ENCODE measurements around the gene LILRA1.
"Not testable (repeated sequence)": the region's sequence is repeated elsewhere in the genome, so short reads cannot be mapped to it uniquely, and the experiment has no call there.

Gene LILRA1

DNA sequence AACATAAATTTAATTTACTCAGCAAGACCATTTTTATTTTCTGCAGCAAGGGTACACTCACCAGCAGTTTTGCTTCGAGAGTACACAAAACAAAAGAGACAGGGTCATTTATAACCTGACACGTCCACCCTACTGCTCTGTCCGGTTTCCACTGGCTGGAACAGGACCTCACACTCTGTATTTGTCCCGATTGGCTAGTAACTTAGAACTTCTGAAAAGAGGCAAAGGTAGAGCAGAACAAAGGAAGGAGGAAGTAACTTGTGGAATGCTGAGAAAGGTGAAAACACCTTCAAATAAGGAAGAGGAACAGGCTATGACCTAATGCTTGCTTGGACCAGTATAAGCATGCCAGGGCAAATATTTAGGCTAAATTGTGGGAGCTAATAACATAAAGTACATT, 34.5 kb downstream of the LILRA1 start:
- FAIRE-seq = not testable (repeated sequence)

DNA sequence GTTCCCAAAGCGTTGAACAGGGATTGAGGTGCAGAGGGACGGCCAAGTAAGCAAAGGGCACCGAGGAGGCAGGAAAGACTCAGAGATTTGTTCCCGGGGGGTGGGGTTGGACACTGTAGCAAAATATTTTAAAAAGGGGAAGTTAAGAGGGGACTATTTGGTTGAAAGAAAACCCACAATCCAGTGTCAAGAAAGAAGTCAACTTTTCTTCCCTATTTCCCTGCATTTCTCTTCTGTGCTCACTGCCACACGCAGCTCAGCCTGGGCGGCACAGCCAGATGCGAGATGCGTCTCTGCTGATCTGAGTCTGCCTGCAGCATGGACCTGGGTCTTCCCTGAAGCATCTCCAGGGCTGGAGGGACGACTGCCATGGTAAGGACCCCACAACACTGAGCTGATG, 36.8 kb downstream of the LILRA1 start, which contains the start of gene LILRB1:
Gene LILRB1, plus strand, starts transcription at position 223 of the 400 bp plus-strand sequence. CDS start 590 bp downstream, outside the sequence.
- FAIRE-seq = not testable (repeated sequence)

DNA sequence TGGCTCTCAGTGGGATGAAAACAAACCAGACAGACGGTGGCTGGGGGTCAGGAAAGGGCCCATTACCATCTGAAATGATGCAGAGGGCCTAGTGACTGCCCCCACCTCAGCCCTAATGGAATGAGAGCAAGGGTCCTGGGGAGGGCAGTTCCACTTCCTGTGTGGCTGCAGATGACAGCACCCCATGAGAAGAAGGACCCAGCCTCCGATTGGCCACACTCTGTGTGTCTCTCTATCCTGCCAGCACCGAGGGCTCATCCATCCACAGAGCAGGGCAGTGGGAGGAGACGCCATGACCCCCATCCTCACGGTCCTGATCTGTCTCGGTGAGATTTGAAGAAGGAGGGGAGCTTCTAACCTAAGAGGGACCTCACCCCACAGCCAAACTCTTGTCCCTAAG, 37.4 kb downstream of the LILRA1 start:
- no peak for FAIRE-seq

DNA sequence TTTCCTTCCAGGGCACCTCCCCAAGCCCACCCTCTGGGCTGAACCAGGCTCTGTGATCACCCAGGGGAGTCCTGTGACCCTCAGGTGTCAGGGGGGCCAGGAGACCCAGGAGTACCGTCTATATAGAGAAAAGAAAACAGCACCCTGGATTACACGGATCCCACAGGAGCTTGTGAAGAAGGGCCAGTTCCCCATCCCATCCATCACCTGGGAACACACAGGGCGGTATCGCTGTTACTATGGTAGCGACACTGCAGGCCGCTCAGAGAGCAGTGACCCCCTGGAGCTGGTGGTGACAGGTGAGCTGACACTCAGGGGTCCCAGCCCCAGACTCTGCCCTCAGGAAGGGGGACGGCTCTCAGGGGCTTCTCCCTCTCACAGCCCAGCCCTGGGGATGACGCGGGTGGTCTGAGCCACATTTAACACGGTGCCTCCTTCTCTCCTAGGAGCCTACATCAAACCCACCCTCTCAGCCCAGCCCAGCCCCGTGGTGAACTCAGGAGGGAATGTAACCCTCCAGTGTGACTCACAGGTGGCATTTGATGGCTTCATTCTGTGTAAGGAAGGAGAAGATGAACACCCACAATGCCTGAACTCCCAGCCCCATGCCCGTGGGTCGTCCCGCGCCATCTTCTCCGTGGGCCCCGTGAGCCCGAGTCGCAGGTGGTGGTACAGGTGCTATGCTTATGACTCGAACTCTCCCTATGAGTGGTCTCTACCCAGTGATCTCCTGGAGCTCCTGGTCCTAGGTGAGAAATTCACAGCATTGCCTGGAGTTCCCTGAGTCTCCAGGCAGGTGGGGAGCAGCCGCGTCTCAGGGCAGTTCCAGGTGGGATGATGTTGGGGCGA, 38.3 kb downstream of the LILRA1 start:
- FAIRE-seq = not testable (repeated sequence)

DNA sequence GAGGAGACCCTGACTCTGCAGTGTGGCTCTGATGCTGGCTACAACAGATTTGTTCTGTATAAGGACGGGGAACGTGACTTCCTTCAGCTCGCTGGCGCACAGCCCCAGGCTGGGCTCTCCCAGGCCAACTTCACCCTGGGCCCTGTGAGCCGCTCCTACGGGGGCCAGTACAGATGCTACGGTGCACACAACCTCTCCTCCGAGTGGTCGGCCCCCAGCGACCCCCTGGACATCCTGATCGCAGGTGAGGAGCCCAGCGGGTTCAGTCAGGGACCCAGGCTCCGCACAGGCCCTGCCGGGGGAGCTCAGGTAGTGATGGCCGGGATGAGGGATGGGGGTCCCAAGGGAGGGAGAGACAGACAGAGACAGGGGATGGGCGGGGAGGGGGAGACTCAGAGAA, 39.1 kb downstream of the LILRA1 start:
- not testable (repeated sequence) for FAIRE-seq

DNA sequence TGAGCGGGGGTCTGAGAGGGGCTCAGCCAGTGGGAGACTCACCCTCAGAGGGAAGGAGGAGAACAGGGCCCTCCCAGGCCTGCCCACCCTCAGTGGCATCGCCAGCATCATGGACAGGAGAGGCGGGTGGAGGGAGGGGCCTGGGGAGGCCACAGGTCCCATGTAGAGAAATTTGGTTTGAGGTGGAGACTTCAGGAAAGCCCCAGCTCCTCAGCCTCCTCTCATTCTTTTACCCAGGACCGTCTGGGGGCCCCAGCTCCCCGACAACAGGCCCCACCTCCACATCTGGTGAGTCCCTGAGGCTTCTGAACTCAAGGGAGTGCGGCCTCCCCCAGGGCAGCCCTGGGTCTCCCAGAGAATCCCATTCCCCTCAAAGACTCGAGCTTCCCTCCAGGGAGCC, 40.0 kb downstream of the LILRA1 start:
- no peak for FAIRE-seq

DNA sequence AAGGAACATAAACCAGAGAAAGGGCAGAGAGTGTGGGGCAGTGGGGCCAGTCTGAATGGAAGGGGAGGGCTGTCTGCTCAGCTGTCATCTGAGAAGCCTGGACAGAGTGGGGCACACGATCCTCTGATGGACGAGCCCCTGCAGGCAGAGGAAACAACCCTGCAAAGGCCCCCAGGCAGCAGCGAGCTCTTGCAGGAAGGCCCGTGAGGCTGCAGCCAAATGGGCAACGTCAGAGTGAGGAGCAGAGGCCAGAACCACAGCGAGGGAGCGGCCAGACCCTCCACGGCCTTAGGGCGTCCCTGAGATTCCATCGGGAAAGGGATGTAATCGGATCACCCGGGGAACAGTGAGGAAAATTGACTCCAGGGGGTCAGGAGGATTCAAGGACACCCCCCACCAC, 42.6 kb downstream of the LILRA1 start:
- FAIRE-seq = not testable (repeated sequence)

DNA sequence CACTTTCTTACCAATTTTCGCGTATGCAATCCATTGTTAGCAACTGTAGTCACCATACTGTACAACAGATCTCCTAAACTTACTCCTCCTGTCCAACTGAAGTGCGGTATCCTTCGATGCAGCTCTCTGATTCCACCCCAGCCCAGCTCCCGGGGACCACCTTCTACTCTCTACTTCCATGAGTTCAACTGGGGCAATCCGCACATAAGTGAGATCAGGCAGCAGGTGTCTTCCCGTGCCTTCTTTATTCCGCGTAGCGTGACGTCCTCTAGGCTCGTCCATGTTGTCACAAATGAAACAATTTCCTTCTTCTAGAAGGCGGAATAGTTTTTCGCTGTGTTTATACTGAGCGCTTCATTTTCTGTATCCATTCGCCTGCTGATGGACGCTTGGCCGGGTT, 45.3 kb downstream of the LILRA1 start:
- FAIRE-seq = no peak

DNA sequence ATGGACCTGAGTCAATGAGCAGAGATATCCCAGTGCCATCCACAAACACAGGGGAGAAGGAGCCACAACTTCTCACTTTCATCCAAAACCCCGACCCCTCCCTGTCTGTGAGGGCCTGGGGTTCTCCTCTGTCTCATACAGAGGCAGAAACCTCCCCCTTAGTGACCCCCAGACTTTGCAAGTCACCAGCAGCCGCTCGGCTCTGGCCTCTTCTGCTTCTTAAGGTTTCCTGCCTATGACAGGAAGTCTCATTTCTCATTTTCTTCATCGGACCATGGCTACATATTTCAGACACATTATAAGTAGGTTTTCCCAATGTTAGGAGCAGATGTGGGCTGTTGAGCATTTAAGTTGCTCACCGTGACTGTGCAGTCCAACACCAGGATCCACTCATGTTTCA, 49.5 kb downstream of the LILRA1 start:
- FAIRE-seq = not testable (repeated sequence)

DNA sequence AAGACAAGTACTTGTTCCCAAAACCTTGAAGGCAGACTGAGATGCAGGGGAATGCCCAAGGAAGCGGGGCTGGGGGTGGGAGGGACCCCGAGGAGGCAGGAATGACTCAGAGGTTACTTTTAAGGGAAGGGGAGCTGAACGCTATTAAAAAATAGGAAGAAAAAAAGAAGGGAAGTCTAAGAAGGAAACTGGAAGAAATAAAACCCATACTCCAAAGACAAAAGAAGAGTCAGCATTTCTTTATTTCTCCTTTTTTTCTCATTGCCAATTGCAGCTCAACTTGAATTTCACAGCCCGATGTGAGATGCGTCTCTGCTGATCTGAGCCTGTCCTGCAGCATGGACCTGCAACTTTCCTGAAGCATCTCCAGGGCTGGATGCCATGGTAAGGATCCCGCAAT, 50.2 kb downstream of the LILRA1 start:
- FAIRE-seq = not testable (repeated sequence)

DNA sequence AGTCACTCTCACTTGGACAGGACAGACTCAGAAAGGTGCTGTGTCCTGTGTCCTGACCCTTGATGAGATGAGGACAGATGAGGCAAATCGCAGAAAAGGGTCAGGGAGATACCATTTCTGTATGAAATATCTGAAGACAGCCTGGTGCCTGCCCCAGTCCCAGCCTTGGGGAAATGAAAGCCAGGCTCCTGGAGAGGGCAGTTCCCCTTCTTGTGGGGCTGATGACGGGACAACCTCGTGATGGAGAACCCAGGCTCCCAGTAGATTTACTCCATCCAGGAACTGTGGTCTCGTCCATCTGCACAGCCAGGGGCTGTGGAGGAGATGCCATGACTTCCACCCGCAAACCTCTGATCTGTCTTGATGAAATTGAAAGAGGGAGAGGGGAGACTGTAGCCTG, 50.6 kb downstream of the LILRA1 start:
- no peak for FAIRE-seq

DNA sequence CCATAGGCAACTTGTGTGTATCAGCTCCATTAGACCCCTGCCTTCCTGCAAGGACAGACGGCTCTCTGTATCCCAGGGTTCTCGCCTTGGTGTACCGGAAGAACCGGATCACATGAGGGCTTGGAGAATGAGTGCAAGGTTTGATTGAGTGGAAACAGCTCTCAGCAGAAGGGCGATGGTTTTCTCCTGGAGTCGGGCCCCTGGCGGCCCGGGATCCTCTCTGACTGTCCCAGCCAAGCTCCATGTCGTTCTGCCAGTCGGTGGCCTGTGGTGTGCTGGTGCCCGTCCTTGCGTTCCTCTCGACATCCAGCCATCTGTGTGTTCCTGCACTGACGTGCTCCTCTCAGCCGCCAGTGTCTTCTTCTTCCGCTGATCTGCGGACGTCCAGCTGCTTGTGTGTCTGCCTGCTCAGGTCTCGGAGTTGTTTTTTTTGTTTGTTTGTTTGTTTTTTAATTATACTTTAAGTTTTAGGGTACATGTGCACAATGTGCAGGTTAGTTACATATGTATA, 53.0 kb downstream of the LILRA1 start:
- no peak for FAIRE-seq

DNA sequence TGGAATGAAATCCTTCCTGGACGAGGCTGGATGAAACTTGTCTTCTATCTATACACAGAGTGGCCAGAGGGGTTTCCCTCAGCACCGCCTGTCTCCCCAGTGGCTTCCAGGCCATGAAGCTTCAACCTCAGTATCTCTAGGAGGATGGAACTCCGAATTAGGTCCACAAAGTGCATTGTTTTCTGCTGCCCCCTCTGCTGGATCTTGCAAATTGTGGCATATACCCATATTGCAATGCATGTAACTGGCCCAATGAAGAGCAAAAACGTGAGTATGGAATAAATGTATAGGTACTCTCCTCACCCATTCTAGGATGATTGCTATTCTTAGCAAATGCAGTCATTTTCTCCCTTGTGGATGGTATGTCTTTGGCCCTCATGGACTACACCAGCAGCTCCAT, 54.7 kb downstream of the LILRA1 start:
- FAIRE-seq = no peak

DNA sequence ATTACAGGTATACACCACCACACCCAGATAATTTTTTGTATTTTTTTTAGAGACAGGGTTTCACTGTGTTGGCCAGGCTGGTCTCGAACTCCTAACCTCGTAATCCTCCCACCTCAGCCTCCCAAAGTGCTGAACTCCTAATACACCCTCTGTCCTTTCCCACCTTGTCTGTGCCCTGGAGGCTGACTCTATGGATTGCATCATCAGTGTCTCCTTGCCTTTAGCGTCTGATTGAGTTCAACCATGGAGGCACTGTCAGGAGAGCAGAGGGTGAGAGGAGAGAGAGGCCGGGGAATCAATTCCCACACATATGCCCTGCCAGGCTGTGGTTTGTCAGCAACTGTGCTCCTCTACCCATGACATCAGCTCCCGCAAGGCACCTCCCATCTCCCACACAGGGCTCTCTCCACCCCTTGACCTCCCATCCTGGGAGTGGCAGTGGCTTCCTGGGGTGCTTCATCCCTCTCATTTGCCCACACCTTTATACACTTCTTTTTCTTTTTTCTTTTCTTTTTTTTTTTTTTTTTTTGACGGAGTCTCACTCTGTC, 56.8 kb downstream of the LILRA1 start:
- FAIRE-seq = no peak

All from A204.1 (cell line).